Measurements from ENCODE around the gene HAUS3. TPM values are rescaled to one million over a fixed set of nuclear protein-coding genes. Genes with fewer than 3 reads are reported as not detected.

The HAUS3 gene
- total RNA-seq, 1 donor from 2014 or later = 16.7 TPM

DNA sequence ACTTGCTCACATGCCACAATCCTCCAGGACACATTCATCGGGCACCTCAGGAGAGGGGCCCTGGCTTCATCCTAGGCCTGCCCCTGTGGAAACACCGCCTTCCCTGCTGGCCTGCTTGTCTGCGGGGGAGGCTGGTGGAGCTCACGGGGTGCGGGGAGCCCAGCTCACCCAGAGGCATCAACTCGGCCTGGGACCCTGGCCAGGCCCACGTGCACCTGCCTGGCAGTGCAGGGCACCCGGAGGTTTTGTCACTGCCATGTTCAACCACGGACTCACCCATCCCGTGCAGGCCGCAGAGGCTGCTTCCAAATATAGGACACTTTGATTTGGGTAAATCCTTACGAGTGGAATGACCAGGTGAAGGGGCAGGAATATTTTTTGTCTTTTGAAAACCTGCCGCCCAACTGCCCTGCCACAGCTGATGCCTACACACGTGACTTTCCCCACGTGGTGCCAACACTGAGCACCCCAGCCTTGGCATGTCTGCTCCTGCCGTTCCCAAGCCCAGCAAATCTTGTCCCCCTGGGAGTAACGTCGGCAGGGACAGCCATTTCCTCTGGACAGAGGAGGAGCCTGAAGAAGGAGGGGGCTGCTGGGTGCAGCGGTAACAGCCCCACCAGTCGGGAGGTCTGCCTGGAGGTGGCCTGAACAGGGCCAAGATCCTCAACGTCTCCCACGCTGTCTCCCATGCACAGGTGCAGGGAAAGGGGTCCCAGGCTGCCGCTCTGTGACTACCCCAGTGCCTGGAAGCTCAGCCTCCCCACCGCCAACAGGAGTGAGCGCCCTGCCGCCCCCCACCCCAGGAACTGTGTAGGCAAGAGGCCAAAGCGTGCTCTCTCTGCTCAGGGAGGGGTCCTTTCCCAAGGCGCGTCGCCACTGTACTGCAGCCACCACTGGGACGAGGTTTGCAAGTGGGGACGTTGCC lies 11.5 kb upstream of the HAUS3 start:
- no peak for DNase-seq (ENCODE audit: extremely low read depth, low read depth, low spot score)

DNA sequence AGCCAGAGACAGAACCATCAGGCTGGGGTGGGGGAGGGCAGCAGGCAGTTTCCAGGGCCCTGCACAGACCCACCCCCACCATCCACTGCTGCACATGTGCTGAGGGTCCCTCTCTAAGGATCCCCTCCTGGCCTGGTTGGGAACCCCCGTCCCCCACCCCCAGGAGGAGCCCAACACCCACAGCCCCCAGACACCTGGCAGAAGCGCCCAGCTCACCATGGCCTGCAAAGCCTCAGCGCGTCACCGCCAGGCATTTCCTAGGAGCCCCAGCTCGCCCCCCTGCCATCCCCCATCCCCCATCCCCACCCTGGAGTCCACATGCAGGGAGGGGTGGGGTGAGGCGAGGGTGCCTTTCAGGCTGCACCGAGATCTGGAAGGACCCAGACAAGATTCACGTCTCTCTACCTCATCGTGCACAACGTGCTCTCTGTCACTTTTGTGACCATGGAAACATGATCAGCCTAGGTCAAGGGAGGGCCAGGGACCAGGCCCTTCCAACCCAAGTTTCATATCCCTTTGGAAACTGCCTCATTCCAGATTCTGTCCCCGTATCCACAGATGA lies 10.7 kb upstream of the HAUS3 start:
- DNase-seq (ENCODE audit: extremely low read depth, low read depth, low spot score) = no peak

DNA sequence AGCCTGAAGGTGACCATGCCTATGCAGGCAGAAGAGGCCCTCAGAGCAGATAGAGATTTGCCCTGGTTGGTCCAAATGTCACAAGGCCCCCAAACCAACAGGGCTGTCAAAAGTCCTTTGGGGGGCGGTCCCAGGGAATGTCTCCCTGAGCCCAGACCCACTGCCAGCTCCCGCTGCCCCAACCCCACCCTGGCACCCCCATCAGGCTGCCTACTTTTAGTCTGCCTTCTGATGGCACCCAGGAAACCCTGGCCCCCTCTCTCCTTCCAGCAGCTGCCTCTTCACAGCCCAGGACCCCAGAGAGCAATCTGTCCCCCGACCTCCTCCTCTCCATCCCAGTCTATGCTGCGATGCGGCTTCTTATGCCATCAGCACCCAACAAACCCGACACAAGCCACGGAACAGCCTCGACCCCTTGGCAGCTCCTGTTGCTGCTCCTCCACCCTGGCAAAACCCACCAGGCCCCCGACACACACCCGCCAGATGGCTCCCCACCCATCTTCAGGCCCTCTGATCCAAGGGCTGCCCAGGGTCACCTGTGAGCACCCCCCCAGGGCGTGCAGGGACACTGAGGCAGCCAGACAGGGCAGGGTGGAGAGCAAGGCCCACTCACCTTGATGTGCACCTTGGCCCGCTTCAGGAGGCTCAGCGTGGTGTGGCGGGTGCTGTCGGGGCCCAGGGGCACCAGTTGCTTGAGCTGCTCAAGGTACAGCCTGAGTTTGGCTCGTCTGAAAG lies 10.0 kb upstream of the HAUS3 start:
- no peak for DNase-seq (ENCODE audit: extremely low read depth, low read depth, low spot score)

DNA sequence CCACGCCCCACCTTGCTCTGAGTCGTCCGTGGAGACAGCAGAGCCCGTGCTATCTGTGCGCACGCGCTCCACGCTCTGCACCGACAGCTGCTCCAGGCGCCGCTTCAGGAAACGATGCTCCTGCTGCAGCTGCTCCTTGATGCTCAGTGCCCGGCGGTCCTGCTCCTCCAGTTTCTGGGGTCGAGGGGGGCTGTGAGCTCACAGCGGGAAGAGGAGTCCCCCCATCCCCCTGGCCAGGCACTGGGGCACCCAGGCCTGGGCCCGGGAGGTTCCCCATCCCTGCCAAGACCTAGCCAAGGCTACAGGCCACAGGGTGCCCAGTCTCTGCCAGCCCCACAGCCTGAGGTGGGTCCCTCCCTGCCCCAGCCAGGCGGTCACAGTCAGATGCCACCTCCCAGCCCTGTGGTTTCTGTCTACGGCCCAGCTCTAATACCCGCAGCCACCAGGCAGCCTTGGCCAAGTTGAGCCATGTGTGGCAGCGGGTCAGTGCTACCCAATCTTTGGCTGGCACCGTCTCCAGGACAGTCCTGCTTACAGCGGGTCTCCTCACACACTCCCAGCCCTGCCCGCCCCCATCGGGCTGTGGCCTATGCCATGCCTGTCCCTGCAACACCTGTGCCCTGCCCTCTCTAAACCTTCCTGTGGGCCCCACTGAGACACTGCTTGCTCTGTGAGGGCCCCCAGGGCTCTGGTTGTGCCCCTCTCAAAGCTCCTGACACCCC lies 9.3 kb upstream of the HAUS3 start:
- no peak for DNase-seq (ENCODE audit: extremely low read depth, low read depth, low spot score)

DNA sequence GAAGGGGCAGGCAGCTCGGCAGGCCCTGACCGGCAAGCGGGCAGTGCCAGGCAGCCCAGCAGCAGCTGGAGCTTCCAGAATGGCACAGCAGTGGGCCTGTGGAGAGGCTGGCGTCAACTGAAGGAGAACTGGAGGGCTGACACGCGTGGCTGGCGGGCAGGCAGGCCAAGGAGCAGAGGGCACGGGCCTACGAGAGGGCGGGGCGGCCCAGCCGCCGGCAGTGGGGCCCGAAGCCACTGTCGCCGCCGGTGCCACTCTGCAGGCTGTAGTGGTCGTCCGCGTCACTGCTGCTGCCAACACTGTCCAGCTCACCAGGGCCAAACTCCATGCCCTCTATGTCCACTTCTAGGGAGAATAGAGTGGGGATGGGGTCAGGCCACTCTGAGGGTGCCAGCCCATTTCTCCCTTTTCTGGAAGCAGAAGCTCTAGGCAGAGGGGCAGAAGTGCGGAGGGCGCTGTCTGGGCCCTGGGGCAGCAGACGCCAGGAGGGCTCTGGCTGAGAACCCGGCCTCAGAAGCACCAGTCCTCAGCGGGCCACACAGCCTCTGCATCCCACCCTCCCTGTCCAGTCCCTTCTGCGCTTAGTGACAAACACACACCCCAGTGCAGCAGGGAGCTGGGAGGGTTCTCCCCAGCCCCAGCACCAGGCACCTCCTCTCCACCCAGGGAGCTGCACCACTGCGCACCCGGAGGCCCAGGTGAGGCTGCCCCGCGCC lies 8.6 kb upstream of the HAUS3 start:
- no peak for DNase-seq (ENCODE audit: extremely low read depth, low read depth, low spot score)

DNA sequence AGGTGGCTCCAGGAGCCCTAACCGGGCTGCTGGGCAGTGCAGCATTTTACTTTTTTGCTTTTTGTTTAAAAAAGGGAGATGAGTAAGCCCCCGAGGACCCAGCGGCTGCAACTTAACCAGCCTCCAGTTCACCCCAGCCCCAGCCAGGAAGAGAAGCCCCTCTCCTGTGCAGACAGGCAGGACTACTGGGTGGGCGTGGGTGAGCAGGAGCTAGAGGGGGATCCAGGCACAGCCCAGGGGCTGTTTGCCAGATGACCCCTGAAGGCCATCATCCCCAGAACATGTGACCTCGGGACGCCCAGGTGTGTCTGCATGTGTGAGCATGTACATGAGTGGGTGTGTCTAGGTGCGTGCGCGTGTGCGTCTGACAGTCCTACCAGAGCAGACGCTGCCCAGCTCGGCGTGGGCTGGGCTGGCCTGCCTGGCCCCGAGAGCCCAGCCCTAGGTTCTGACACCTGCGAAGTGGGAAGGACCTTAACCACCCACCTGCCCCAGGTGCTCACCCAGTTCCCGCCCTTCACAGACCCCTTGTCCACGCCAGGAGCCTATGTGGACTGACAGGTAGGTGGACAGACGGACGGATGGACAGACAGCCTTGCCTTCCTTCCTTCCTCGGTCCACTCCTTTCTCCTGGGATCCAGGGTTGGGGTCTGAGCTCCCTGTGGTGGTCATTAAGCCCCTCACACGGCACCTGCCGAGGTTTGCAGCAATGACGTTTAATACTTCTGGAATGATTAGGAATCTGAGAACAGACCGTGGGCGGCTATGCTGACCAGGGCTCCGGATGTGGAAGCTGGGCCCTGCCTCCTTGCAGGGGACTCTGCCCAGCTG lies 7.8 kb upstream of the HAUS3 start:
- no peak for DNase-seq (ENCODE audit: extremely low read depth, low read depth, low spot score)

DNA sequence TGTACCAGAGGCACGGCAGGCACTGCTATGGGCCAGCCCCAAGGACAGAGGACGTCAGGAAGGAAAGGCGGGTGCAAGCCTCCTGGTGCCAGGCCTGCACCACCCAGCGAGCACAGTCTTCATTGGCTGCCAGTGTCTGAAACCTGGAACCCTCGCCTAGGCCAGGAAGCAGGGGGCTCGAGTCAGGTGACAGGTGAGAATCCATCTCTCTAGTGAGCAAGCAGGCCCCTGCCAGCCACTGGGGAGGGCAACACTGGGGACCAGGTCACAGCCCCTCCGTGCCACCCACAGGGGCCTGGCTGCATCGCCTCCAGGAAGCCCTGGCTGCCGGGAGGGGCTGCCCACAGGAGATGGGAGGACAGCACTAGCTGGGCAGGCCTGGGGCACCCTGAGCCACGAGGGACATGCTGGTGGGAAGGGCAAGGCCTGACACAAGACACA lies 6.9 kb upstream of the HAUS3 start:
- no peak for DNase-seq (ENCODE audit: extremely low read depth, low read depth, low spot score)

DNA sequence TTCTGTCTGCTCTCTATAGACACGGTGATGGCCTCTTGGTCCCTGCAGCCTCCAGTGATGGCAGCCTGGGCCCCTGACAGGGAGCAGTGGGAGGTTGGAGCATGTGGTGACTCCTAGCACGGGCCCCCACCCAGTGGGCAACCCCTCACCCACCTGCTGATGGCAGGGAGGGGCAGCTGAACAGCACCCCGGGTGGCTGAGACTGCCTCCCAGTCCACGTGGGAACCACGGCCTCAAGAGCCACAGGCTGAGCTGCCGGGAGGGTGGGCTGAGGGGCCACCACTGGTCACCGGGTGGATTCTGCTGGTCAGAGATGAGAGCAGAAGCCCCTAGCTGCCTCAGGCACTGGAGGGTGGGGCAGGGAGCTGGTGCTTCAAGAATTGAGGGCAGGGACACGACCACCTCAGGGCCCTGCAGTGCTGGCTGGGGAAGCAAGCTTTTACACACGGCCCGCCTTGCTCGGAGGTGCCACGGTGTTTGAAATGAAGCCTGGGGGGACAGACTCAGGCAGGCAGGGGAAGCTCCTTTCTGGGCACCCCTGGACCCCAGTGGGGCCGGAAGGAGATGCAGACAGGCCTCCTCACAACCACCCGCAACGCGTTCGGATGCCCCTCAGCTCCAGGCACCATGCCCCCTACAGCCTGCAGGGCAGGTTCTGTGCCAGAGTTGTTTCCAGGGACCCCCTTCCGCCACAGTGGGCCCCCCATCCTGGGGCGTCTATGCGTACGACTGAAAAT lies 6.3 kb upstream of the HAUS3 start:
- DNase-seq (ENCODE audit: extremely low read depth, low read depth, low spot score) = no peak

DNA sequence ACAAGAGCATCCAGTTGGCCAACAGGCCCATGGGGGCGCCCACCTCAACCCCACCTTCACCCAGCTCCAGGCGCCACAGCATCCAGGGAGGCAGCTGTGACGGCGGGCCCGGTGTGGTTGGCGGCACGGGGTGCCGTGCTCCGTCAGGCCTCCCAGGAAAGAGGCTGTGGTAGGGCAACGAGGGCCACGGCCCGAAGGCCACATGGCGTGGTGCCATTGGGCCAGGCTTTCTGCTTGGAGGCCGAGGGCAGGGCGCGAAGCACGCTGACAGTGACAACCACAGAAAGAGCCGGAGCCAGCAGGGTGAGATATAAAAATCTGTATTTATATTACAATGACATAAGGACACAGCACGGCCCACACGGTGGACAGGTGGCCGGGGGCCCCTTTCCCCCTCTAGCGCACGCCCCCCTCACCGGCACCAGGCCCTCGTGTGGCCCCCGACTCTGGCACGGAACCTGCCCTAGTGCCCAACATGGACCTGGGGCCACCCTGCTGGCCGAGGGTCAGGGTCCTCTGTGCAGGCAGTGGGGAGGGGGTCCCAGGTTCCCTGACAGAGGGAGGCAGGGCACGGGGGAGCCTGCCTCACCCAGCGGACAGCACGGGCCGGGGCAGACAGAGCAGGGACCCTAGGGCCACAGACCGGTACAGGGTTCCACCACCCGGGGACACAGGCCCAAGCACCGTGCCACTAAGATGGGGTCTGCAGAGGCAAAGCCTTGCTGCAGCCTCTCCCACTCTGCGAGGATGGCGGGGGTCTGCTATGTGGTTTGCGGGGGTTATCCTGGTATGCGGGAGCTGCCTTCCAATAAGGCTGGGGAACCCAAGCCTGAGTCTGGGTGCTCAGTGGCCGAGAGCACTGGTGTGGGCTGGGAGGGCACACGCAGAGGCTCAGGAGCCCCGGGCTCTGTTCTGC lies 5.5 kb upstream of the HAUS3 start:
- DNase-seq (ENCODE audit: extremely low read depth, low read depth, low spot score) = no peak

DNA sequence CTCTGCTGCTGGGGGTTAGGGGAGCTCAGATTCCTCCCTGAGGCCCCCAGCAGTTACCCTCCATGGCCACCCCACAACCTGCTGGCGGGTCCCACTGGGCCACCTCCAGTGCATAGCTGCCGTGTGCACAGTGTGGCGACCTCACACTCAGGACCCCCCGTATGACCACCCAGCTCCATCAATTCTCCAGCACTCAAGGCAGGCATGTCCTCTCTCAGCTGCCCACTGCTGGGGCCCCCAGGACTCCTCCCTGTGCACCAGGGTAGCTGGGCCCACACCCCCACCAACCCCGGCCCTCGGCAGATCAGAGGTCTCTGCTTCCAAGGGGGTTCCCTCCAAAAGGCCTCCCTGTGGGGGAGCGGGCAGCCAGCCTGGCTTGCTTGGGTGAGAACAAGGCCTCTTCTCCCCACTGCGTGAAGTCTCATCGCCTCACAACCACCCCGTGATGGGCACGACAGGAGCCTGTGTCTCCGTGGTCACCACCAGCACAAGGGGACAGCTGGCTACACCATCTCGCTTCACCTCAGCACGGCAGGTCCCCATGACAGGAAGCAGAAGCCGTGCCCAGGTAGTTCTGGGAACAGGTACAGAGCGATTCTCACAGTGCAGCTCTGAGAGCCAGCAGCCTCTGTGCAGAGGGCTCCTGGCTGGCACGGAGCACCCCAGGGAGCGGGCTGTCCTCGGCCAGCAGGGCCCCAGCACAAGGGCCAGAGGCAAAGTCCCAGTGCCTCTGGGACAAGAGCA lies 4.6 kb upstream of the HAUS3 start:
- DNase-seq (ENCODE audit: extremely low read depth, low read depth, low spot score) = no peak

DNA sequence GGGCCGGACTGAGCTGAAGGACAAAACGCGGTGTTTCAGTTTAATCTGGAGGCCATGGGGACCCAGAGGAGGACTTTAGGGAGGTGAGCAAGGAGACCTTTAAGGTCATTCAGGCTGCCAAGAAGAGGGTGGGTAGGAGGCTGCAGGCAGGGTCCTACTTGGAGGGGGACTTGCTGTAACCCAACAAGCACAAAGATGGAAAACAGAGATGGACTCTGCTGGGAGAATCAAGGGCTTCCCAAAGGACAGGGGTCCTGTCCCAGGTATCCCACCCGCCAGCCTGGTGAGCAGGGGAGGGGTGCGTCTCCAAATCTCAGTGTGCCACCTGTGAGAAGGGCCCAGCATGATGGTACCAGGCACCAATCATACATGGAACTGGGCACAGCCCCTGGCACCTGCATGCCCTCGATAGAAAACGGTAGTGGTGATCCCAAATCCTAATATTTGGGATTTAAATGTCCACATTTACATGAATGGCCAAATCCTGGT lies 3.9 kb upstream of the HAUS3 start:
- DNase-seq (ENCODE audit: extremely low read depth, low read depth, low spot score) = no peak

DNA sequence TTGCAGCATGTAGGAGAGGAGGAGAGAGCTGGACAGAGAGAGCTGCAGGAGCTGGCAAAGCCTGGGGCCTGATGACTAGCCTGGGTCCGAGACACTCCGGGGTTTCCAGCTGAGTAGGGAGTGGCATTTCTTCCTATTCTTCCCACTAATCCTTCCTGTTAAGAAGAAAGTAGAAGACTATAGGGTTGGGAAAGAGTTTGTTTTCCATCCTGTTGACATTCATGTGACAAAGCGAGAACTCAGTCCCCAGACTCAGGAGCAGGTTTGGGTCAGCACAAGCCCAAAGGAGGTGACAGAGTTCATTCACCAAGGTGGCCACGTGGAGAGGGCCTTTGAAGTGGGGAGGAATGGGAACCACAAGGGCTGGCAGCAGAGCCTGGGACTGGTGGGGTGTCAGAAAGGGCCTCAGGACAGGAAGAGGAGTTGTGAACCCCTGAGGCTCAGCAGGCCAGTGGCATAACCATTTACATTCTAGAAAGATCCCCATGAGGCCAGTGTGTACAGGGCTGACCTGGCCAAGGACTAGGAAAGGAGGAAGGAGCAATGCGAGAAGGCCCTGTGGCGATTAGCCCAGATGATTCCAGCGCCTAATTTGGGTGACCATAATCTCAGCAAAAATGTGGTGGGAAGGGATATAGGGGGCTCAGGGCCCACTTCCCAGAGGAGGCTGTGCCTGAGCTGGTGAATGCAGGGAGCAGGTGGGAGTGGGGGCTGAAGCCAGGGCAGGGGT lies 3.3 kb upstream of the HAUS3 start:
- no peak for DNase-seq (ENCODE audit: extremely low read depth, low read depth, low spot score)

DNA sequence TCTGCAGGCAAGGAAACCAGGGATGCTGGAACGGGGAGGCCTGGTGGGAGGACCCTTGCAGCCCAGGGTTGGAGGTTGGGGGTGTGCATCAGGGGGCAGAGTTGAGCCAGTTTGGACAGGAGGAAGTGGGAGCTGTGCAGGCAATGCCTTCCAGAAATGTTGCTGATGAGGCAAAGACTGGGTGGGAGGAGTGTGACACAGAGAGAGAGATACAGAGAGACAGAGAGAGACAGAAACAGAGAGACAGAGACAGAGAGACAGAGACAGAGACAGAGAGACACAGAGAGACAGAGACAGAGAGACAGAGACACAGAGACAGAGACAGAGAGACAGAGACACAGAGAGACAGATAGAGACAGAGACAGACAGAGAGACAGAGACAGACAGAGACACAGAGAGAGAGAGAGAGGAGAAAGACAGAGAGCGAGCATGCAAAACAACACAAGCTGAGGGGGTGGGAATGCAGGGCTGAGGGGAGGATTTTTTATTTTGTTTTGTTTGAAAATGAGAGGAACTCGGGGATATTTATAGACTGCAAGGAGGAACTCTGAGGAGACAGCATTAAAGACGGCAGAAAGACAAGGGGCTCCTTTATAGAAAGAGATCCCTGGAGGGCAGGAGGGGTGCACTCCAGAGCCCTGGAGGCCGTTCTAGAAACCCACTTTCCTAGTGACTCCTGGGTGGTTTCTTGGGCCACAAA lies 1.9 kb upstream of the HAUS3 start:
- DNase-seq (ENCODE audit: extremely low read depth, low read depth, low spot score) = no peak

DNA sequence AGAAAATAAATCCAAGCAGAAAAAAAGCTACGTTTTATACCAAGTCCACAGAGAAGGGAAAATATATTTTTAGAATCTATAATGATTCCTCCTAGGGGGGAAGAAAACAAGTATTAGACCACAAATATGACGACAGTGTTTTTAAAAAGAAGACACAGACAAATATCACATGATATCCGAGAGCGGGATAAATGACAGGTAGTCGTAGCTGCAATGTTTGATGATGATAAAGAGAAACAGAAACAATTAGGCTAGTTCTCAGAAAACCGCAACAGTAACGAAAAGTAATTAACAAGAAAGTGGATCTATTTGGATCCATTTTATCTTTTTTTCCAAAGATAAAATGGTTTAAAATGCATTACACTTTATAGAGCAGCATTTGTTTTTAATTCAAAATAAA lies 918 bp downstream of the HAUS3 start:
- DNase-seq (ENCODE audit: extremely low read depth, low read depth, low spot score) = no peak

DNA sequence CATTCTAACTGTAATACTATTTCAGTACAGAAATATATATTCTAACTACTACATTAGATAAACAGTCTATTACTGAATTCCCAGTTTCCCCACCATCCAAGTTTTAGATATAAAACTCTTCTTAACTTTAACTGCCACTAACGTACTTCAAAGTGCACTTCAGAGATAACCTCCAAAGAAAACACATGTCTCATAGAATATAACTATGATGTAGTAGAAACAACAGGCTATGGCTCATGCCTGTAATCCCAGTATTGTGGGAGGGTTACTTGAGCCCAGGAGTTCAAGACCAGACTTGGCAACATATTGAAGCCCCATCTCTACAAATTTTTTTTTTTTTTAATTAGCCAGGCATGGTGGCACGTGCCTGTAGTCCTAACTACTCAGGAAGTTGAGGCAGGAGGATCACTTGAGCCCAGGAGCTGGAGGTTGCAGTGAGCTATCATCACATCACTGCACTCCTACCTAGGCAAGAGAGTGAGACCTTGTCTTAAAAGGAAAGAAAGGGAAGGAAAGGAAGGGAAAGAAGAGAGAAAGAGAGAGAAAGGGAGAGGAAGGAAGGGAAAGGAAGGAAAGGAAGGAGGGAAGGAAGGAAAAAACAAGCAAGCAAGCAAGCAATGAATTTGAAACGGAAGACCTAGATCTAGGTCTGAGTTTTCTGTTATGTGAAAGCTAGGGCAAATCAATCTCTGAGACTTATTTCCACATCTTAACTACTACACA lies 4.8 kb downstream of the HAUS3 start:
- no peak for DNase-seq (ENCODE audit: extremely low read depth, low read depth, low spot score)
